Astrocyte (in vitro differentiated cells and primary cell): Measurements from ENCODE around the gene SYT3. TPM values are rescaled to one million over a fixed set of nuclear protein-coding genes. Genes with fewer than 3 reads are reported as not detected.

Source experiments
- DNase-seq: peaks from one replicate; pipeline ENCODE4 v3.0.0-alpha.2; 2010; ENCODE audit warnings: low read depth
- FAIRE-seq: peaks from 2 replicates; lab custom pipeline; 2011; peaks lifted over from hg19 to GRCh38; lab: Jason Lieb, UNC
- H2AFZ ChIP-seq: 2 replicates; pipeline ENCODE4 v1.6.0; 2012; ENCODE audit warnings: low read depth, low read length, inconsistent platforms
- H3K27ac ChIP-seq: 2 replicates; pipeline ENCODE4 v1.5.1; 2011; ENCODE audit warnings: low read depth, low read length, inconsistent platforms
- H3K27me3 ChIP-seq: 2 replicates; pipeline ENCODE4 v1.6.0; 2011; ENCODE audit warnings: low read length, inconsistent platforms; ENCODE audit not compliant: insufficient read depth
- H3K36me3 ChIP-seq: 2 replicates; pipeline ENCODE4 v1.5.1; 2011; ENCODE audit warnings: low read length, inconsistent platforms; ENCODE audit not compliant: insufficient read depth
- H3K4me1 ChIP-seq: 2 replicates; pipeline ENCODE4 v1.5.1; 2011; ENCODE audit warnings: low read length, inconsistent platforms; ENCODE audit not compliant: insufficient read depth
- H3K4me2 ChIP-seq: 2 replicates; pipeline ENCODE4 v1.6.0; 2012; ENCODE audit warnings: low read length, inconsistent platforms
- H3K4me3 ChIP-seq: 2 replicates; pipeline ENCODE4 v1.5.1; 2011; ENCODE audit warnings: low read depth, mild to moderate bottlenecking, low read length, inconsistent platforms; ENCODE audit not compliant: insufficient read depth
- H3K79me2 ChIP-seq: 2 replicates; pipeline ENCODE4 v1.6.0; 2012; ENCODE audit warnings: mild to moderate bottlenecking, low read length, inconsistent platforms; ENCODE audit not compliant: insufficient read depth
- H3K9ac ChIP-seq: 2 replicates; pipeline ENCODE4 v1.6.0; 2012; ENCODE audit warnings: mild to moderate bottlenecking, low read length, inconsistent platforms
- H3K9me3 ChIP-seq: 2 replicates; pipeline ENCODE4 v1.5.1; 2012; ENCODE audit warnings: low read depth, mild to moderate bottlenecking, low read length, inconsistent platforms; ENCODE audit not compliant: insufficient read depth
- H4K20me1 ChIP-seq: 2 replicates; pipeline ENCODE4 v1.6.0; 2012; ENCODE audit warnings: low read length, inconsistent platforms; ENCODE audit not compliant: insufficient read depth
- H3K27ac Mint-ChIP-seq: one replicate; pipeline ENCODE4 v1.8.0; 2021; ENCODE audit warnings: mild to moderate bottlenecking, mixed read lengths; ENCODE audit not compliant: unreplicated experiment
- H3K27me3 Mint-ChIP-seq: one replicate; pipeline ENCODE4 v1.8.0; 2021; ENCODE audit warnings: low read depth, mixed read lengths; ENCODE audit not compliant: unreplicated experiment
- H3K36me3 Mint-ChIP-seq: one replicate; pipeline ENCODE4 v1.8.0; 2021; ENCODE audit warnings: low read depth, mixed read lengths; ENCODE audit not compliant: unreplicated experiment
- H3K4me1 Mint-ChIP-seq: one replicate; pipeline ENCODE4 v1.8.0; 2021; ENCODE audit warnings: low read depth, mixed read lengths; ENCODE audit not compliant: unreplicated experiment
- H3K4me3 Mint-ChIP-seq: one replicate; pipeline ENCODE4 v1.8.0; 2021; ENCODE audit warnings: mild to moderate bottlenecking, moderate library complexity, mixed read lengths; ENCODE audit not compliant: unreplicated experiment
- H3K9me3 Mint-ChIP-seq: one replicate; pipeline ENCODE4 v1.8.0; 2021; ENCODE audit warnings: mild to moderate bottlenecking, mixed read lengths; ENCODE audit not compliant: unreplicated experiment
- CTCF ChIP-seq: IDR thresholded peaks from 2 replicates; pipeline ENCODE4 v1.5.1; 2011; ENCODE audit warnings: low read depth, mild to moderate bottlenecking, inconsistent platforms, low read length, moderate library complexity; ENCODE audit not compliant: insufficient read depth
- EZH2 ChIP-seq: IDR thresholded peaks from 2 replicates; pipeline ENCODE4 v1.6.1; 2012; ENCODE audit warnings: mild to moderate bottlenecking, low read length, inconsistent platforms; ENCODE audit not compliant: insufficient read depth
- total RNA-seq: library from RNA; stranded (reverse); gene quantifications from 2 replicates; pipeline ENCODE4 v1.2.1, GENCODE V29; 2021

SYT3 gene
- total RNA-seq, 1 donor from 2014 or later = not detected

GRCh38 chr19:50657222-50657669 is 17.6 kb upstream of the SYT3 start:
- Histone ChIP-seq H3K79me2 (no peaks in the 10 kb centered on the region), H3K36me3 (no peaks in the 10 kb centered on the region), H3K4me1 (peaks cover 3% of the 10 kb centered on the region), H3K4me3 (no peak overlapping the region), H3K27ac (no peak overlapping the region), H3K9me3 (no peaks in the 10 kb centered on the region), H3K9ac (no peak overlapping the region), H3K4me2 (no peak overlapping the region), H3K27me3 (no peaks in the 10 kb centered on the region), H2AFZ (no peak overlapping the region), H4K20me1 (no peaks in the 10 kb centered on the region)
- H3K4me3 Mint-ChIP-seq = no peak overlapping the region
- H3K27me3 Mint-ChIP-seq = no peaks in the 10 kb centered on the region
- no peak overlapping the region for H3K27ac Mint-ChIP-seq
- H3K4me1 Mint-ChIP-seq = no peaks in the 10 kb centered on the region
- DNase-seq = no peak
- no peak for FAIRE-seq
- H3K9me3 Mint-ChIP-seq = peaks cover 30% of the 10 kb centered on the region
- TF ChIP-seq CTCF = no peak
- TF ChIP-seq EZH2 = no peak
- H3K36me3 Mint-ChIP-seq = no peaks in the 10 kb centered on the region

GRCh38 chr19:50654882-50655281 is 15.2 kb upstream of the SYT3 start:
- H3K27me3 Mint-ChIP-seq = no peaks in the 10 kb centered on the region
- Histone ChIP-seq H3K9ac (no peak overlapping the region), H3K4me3 (no peak overlapping the region), H3K79me2 (no peaks in the 10 kb centered on the region), H2AFZ (no peak overlapping the region), H3K27me3 (no peaks in the 10 kb centered on the region), H3K9me3 (no peaks in the 10 kb centered on the region), H3K4me1 (peaks cover 3% of the 10 kb centered on the region), H3K27ac (no peak overlapping the region), H3K4me2 (no peak overlapping the region), H4K20me1 (no peaks in the 10 kb centered on the region), H3K36me3 (no peaks in the 10 kb centered on the region)
- FAIRE-seq (no peak), DNase-seq (no peak)
- H3K9me3 Mint-ChIP-seq = peaks cover 26% of the 10 kb centered on the region
- no peaks in the 10 kb centered on the region for H3K36me3 Mint-ChIP-seq
- no peak for TF ChIP-seq CTCF
- TF ChIP-seq EZH2 = no peak
- no peak overlapping the region for H3K27ac Mint-ChIP-seq
- no peaks in the 10 kb centered on the region for H3K4me1 Mint-ChIP-seq
- H3K4me3 Mint-ChIP-seq = no peak overlapping the region

GRCh38 chr19:50652722-50653121 is 13.0 kb upstream of the SYT3 start:
- Histone ChIP-seq H3K27me3 (no peaks in the 10 kb centered on the region), H3K4me3 (no peak overlapping the region), H3K9ac (no peak overlapping the region), H2AFZ (no peak overlapping the region), H3K4me1 (peaks cover 1% of the 10 kb centered on the region), H3K4me2 (no peak overlapping the region), H3K36me3 (no peaks in the 10 kb centered on the region), H3K79me2 (no peaks in the 10 kb centered on the region), H4K20me1 (no peaks in the 10 kb centered on the region), H3K9me3 (no peaks in the 10 kb centered on the region), H3K27ac (no peak overlapping the region)
- FAIRE-seq = no peak
- H3K27ac Mint-ChIP-seq = no peak overlapping the region
- peaks cover 31% of the 10 kb centered on the region for H3K9me3 Mint-ChIP-seq
- no peaks in the 10 kb centered on the region for H3K4me1 Mint-ChIP-seq
- H3K4me3 Mint-ChIP-seq = no peak overlapping the region
- no peak for TF ChIP-seq EZH2
- TF ChIP-seq CTCF = no peak
- H3K36me3 Mint-ChIP-seq = no peaks in the 10 kb centered on the region
- H3K27me3 Mint-ChIP-seq = no peaks in the 10 kb centered on the region
- DNase-seq = no peak
